DOHH2 (cell line): ENCODE results near the gene MARK3.

Source experiments
- CTCF ChIP-seq: fragments of 200-600 bp; sonication (generic); IDR thresholded peaks from one replicate; pipeline ENCODE4 v1.5.1; 2014; ENCODE audit warnings: antibody characterized with exemption, mild to moderate bottlenecking, low read depth, low read length; ENCODE audit not compliant: poor library complexity, severe bottlenecking
- EZH2phosphoT487 ChIP-seq: fragments of 200-600 bp; sonication (generic); IDR thresholded peaks from 2 replicates; pipeline ENCODE4 v1.6.1; 2017; ENCODE audit warnings: borderline replicate concordance, mild to moderate bottlenecking, antibody characterized with exemption, low read length, moderate library complexity, mixed read lengths

GRCh38 chr14:103476631-103477030 is 91.4 kb downstream of the MARK3 start:
- no peak for TF ChIP-seq CTCF
- TF ChIP-seq EZH2phosphoT487 = no peak
